ENCODE measurements around the gene ZNF428. TPM values are rescaled to one million over a fixed set of nuclear protein-coding genes. Genes with fewer than 3 reads are reported as not detected.
A peak's percentile ranks its signal among the peaks of the same experiment; 100 is the strongest.

The ZNF428 gene
- polyA plus RNA-seq, 2 donors, result 20.4 to 27.3 TPM

DNA sequence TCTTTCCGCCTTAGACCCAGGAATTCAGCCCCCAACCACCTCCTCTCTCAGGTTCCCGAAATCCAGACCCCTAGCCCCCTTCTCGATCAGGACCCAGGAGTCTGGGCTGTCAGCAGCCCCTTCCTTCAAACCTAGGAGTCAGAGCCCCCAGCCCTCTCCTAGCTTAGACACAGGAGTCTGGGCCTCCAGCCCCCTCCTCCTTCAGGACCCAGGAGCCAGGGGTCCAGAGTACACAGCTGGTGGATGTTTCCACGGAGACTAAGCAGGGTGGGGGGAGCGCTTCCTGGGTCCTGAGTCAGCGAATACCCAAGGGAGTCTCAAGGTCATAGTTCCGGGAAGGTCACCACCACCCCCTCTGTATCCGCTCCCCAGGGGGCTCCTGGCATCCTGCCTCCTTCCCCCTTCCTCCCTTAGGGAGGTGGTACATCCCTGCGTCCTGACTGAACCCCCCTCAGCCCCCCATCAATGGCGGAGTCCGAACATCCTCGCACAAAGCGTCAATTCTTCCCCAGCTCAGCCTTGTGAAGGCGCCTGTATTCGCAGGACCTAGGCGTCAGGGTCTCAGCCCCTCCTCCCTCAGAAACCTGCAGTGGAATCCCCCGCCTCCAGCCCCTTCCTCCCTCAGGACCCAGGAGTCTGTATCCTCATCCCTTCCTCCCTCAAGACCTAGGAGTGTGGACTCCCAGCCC is 15.6 kb upstream of the ZNF428 start:
- 30 to 35% methylated on average over 17 of the region's 17 CpGs for WGBS, 2 donors
- H3K27me3 ChIP-seq (ENCODE audit: control insufficient read depth in 1 of 2, insufficient read depth in 2 of 2, low read length in 2 of 2), result no peaks in the 10 kb centered on the region
- peaks cover 9 to 10% of the 10 kb centered on the region in 2 donors for H3K4me1 ChIP-seq (ENCODE audit: control insufficient read depth in 2 of 2, insufficient read depth in 2 of 2, low read length in 1 of 2)
- no peaks in the 10 kb centered on the region for H3K9me3 ChIP-seq (ENCODE audit: control insufficient read depth in 2 of 2, insufficient read depth in 1 of 2, low read depth in 1 of 2, low read length in 1 of 2)
- no peaks in the 10 kb centered on the region for H3K36me3 ChIP-seq (ENCODE audit: control insufficient read depth in 2 of 2, insufficient read depth in 2 of 2, low read length in 1 of 2)
- no peak overlapping the region for H3K4me3 ChIP-seq (ENCODE audit: low read depth in 1 of 2, low read length in 2 of 2)
- H3K27ac ChIP-seq (ENCODE audit: low read depth in 2 of 2, low read length in 1 of 2), result peak overlapping the region in 1 of 2 donors; percentile 7

DNA sequence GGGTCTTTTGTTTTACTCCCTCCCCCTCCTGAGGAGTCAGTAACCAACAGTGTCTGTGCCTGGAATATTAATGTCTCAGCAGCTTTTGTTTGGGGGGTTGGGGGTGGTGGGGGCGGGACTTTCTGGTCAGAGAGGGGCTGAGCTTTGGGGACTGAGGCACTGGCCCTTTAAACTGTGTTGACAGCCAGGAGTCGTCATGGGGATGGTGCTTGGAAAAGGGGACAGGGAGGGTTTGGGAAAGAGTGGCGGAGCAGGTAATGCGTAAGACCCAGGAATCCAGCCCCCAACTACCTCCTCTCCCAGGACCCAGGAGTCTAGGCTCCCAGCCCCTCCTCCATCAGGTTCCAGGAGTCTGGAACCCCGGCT is 15.1 kb upstream of the ZNF428 start:
- peaks cover 7 to 8% of the 10 kb centered on the region in 2 donors for H3K4me1 ChIP-seq (ENCODE audit: control insufficient read depth in 2 of 2, insufficient read depth in 2 of 2, low read length in 1 of 2)
- H3K27me3 ChIP-seq (ENCODE audit: control insufficient read depth in 1 of 2, insufficient read depth in 2 of 2, low read length in 2 of 2), result no peaks in the 10 kb centered on the region
- H3K9me3 ChIP-seq (ENCODE audit: control insufficient read depth in 2 of 2, insufficient read depth in 1 of 2, low read depth in 1 of 2, low read length in 1 of 2), result no peaks in the 10 kb centered on the region
- H3K4me3 ChIP-seq (ENCODE audit: low read depth in 1 of 2, low read length in 2 of 2), result no peak overlapping the region
- H3K36me3 ChIP-seq (ENCODE audit: control insufficient read depth in 2 of 2, insufficient read depth in 2 of 2, low read length in 1 of 2), result no peaks in the 10 kb centered on the region
- WGBS, 2 donors, result 31 to 37% methylated on average over 5 of the region's 5 CpGs
- peak overlapping the region in 1 of 2 donors; percentile 7 for H3K27ac ChIP-seq (ENCODE audit: low read depth in 2 of 2, low read length in 1 of 2)

DNA sequence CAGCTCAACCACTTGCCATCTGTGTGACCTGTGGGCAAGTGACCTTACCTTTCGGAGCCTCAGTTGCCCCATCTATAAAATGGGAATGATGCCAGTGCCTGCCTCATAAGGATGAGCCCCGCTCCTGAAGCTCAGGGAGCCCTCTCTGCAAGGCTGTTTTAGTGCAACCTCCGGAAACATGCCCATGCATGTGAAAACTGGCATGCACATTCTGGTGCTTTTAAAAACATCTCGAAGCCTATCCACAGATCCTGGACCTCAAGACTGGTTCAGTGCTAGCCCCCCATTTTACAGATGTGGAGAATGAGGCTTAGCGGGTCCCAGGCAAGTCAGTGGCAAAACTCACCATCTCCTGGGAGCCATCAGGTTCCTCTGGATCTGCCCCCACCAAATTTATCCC is 14.6 kb upstream of the ZNF428 start:
- H3K27me3 ChIP-seq (ENCODE audit: control insufficient read depth in 1 of 2, insufficient read depth in 2 of 2, low read length in 2 of 2), result no peaks in the 10 kb centered on the region
- no peaks in the 10 kb centered on the region for H3K9me3 ChIP-seq (ENCODE audit: control insufficient read depth in 2 of 2, insufficient read depth in 1 of 2, low read depth in 1 of 2, low read length in 1 of 2)
- WGBS, 2 donors, result 51 to 67% methylated on average over 5 of the region's 5 CpGs
- peak overlapping the region in 1 of 2 donors; percentile 7 for H3K27ac ChIP-seq (ENCODE audit: low read depth in 2 of 2, low read length in 1 of 2)
- H3K4me3 ChIP-seq (ENCODE audit: low read depth in 1 of 2, low read length in 2 of 2), result no peak overlapping the region
- H3K36me3 ChIP-seq (ENCODE audit: control insufficient read depth in 2 of 2, insufficient read depth in 2 of 2, low read length in 1 of 2), result no peaks in the 10 kb centered on the region
- peaks cover 5 to 8% of the 10 kb centered on the region in 2 donors for H3K4me1 ChIP-seq (ENCODE audit: control insufficient read depth in 2 of 2, insufficient read depth in 2 of 2, low read length in 1 of 2)

DNA sequence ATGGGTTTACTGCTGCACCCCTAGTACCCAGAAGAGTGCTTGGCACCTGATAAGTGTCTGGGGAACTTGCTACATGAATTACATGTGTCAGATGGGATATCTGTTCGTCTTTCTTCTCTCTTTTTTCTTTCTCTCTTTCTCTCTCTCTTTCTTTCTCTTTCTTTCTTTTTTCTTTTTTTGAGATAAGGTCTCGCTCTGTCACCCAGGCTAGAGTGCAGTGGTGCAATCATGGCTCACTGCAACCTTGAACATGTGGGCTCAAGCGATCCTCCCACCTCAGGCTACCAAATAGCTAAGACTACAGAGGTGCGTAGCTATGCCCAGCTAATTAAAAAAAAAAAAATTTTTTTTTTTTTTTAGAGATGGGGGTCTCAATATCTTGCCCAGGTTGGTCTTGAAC is 14.1 kb upstream of the ZNF428 start:
- Histone ChIP-seq H3K4me3 (ENCODE audit: low read depth in 1 of 2, low read length in 2 of 2) (no peak overlapping the region), H3K27me3 (ENCODE audit: control insufficient read depth in 1 of 2, insufficient read depth in 2 of 2, low read length in 2 of 2) (no peaks in the 10 kb centered on the region), H3K4me1 (ENCODE audit: control insufficient read depth in 2 of 2, insufficient read depth in 2 of 2, low read length in 1 of 2) (peaks cover 0 to 8% of the 10 kb centered on the region in 2 donors), H3K36me3 (ENCODE audit: control insufficient read depth in 2 of 2, insufficient read depth in 2 of 2, low read length in 1 of 2) (no peaks in the 10 kb centered on the region), H3K9me3 (ENCODE audit: control insufficient read depth in 2 of 2, insufficient read depth in 1 of 2, low read depth in 1 of 2, low read length in 1 of 2) (no peaks in the 10 kb centered on the region), H3K27ac (ENCODE audit: low read depth in 2 of 2, low read length in 1 of 2) (no peak overlapping the region)
- 84 to 90% methylated on average over 4 of the region's 4 CpGs for whole genome bisulfite sequencing, 2 donors

DNA sequence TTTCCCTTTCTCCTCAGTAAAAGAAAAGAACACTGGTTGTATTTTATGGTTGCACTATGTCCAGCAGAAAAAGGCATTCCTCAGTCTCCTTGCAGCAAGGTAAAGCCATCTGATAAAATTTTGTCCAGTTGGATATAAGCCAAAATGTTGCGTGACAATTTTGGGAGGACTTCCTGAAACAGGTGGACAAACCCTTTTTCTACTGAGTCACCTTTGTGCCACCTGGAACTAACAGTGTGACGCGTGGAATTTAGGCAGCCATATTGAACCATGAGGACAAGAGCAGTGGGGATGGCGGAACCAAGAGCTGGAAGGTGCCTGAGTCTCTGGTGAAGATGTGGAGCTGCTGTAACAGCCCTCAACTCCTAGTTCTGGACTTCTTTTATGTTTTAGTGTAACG is 12.1 kb upstream of the ZNF428 start:
- peaks cover 0 to 8% of the 10 kb centered on the region in 2 donors for H3K4me1 ChIP-seq (ENCODE audit: control insufficient read depth in 2 of 2, insufficient read depth in 2 of 2, low read length in 1 of 2)
- no peaks in the 10 kb centered on the region for H3K27me3 ChIP-seq (ENCODE audit: control insufficient read depth in 1 of 2, insufficient read depth in 2 of 2, low read length in 2 of 2)
- H3K36me3 ChIP-seq (ENCODE audit: control insufficient read depth in 2 of 2, insufficient read depth in 2 of 2, low read length in 1 of 2), result no peaks in the 10 kb centered on the region
- H3K4me3 ChIP-seq (ENCODE audit: low read depth in 1 of 2, low read length in 2 of 2), result no peak overlapping the region
- 86 to 90% methylated on average over 5 of the region's 5 CpGs for WGBS, 2 donors
- H3K27ac ChIP-seq (ENCODE audit: low read depth in 2 of 2, low read length in 1 of 2), result no peak overlapping the region
- H3K9me3 ChIP-seq (ENCODE audit: control insufficient read depth in 2 of 2, insufficient read depth in 1 of 2, low read depth in 1 of 2, low read length in 1 of 2), result no peaks in the 10 kb centered on the region

DNA sequence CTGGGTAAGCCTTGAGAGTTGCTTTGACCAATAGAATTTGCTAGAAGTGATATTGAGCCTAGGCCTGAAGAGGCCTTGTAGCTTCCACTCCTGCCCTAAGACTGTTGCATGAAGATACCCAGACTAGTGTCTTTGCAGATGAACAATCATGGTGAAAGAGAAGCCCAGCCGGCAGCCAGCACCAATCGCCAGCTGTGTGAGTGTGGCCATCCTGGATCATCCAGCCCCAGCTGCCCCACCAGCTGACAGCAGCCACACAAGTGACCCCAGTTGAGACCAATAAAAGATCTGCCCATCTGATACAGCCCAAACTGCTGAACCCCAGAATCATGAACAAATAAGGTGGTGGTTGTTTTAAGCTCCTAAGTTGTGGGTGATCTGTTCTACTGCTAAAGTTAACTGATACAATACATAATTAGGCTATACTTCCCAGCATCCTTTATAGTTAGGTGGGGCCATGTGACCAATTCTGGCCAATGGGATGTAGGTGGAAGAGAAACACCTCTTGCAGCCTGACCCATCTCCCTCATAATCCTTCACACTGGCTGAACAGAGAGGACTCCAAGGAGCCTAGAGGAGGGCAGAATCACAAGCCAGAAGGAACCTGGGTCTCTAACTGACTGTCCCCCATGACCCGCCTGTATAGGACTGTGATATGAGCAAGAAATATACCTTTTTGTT is 9.4 kb upstream of the ZNF428 start:
- no peaks in the 10 kb centered on the region for H3K27me3 ChIP-seq (ENCODE audit: control insufficient read depth in 1 of 2, insufficient read depth in 2 of 2, low read length in 2 of 2)
- H3K36me3 ChIP-seq (ENCODE audit: control insufficient read depth in 2 of 2, insufficient read depth in 2 of 2, low read length in 1 of 2), result no peaks in the 10 kb centered on the region
- H3K4me1 ChIP-seq (ENCODE audit: control insufficient read depth in 2 of 2, insufficient read depth in 2 of 2, low read length in 1 of 2), result peaks cover 0 to 3% of the 10 kb centered on the region in 2 donors
- no peak overlapping the region for H3K4me3 ChIP-seq (ENCODE audit: low read depth in 1 of 2, low read length in 2 of 2)
- H3K9me3 ChIP-seq (ENCODE audit: control insufficient read depth in 2 of 2, insufficient read depth in 1 of 2, low read depth in 1 of 2, low read length in 1 of 2), result no peaks in the 10 kb centered on the region
- no peak overlapping the region for H3K27ac ChIP-seq (ENCODE audit: low read depth in 2 of 2, low read length in 1 of 2)
- 87 to 92% methylated on average over 3 of the region's 3 CpGs for WGBS, 2 donors

DNA sequence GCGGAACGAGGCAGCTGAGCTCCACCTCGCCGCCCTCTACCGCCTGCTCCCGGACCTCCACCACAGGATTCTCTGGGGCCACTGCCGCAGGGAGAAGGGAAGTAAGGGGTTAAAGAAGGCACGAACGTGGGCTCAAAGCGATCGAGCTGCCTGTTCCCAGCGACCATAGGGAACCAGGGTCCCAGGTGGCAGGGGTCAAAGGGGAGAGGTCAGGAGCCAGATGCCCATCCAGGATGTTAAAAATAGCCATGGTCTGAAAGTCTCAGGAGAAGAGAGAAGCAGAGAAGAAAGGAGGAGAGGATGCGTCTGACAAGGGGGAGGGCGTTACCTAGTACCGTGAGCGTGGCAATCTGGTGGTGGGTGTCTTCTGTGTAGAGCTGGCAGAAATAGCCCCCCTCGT is 7.4 kb upstream of the ZNF428 start:
- no peak overlapping the region for H3K4me3 ChIP-seq (ENCODE audit: low read depth in 1 of 2, low read length in 2 of 2)
- H3K4me1 ChIP-seq (ENCODE audit: control insufficient read depth in 2 of 2, insufficient read depth in 2 of 2, low read length in 1 of 2), result peaks cover 0 to 3% of the 10 kb centered on the region in 2 donors
- H3K27ac ChIP-seq (ENCODE audit: low read depth in 2 of 2, low read length in 1 of 2), result no peak overlapping the region
- H3K9me3 ChIP-seq (ENCODE audit: control insufficient read depth in 2 of 2, insufficient read depth in 1 of 2, low read depth in 1 of 2, low read length in 1 of 2), result no peaks in the 10 kb centered on the region
- no peaks in the 10 kb centered on the region for H3K36me3 ChIP-seq (ENCODE audit: control insufficient read depth in 2 of 2, insufficient read depth in 2 of 2, low read length in 1 of 2)
- 63 to 68% methylated on average over 17 of the region's 17 CpGs for WGBS, 2 donors
- H3K27me3 ChIP-seq (ENCODE audit: control insufficient read depth in 1 of 2, insufficient read depth in 2 of 2, low read length in 2 of 2), result no peaks in the 10 kb centered on the region

DNA sequence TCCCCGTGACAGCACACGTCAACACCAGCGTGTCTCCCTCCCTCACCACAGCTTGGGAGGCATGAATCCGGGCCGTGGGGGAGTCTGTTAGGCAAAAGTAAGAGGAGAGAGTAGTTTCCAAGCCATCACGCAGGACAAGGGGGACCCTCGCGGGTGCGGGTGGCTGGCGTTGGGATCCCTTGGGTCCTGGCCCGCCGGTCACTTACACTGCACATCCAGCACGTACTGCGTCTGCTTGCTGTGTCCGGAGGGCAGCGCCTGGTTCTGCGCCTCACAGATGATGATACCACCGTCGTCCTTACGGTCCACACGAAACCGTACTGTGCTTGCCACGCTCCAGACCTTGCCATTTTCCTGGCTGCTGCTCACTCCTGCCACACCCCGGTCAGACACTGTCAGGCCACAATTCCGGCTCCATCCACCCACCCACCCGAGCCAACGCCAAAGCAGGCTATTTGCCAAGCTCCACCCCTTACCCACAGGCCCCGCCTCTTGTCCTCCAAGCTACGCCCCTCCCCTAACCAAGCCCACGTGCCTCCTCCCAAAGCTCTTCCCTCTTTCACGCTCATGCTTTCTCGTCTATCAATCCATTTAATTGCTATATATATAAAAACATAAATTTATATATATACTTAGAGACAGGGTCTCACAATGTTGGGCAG is 6.6 kb upstream of the ZNF428 start:
- Histone ChIP-seq H3K36me3 (ENCODE audit: control insufficient read depth in 2 of 2, insufficient read depth in 2 of 2, low read length in 1 of 2) (no peaks in the 10 kb centered on the region), H3K4me1 (ENCODE audit: control insufficient read depth in 2 of 2, insufficient read depth in 2 of 2, low read length in 1 of 2) (peaks cover 0 to 3% of the 10 kb centered on the region in 2 donors), H3K27ac (ENCODE audit: low read depth in 2 of 2, low read length in 1 of 2) (no peak overlapping the region), H3K4me3 (ENCODE audit: low read depth in 1 of 2, low read length in 2 of 2) (no peak overlapping the region), H3K9me3 (ENCODE audit: control insufficient read depth in 2 of 2, insufficient read depth in 1 of 2, low read depth in 1 of 2, low read length in 1 of 2) (no peaks in the 10 kb centered on the region), H3K27me3 (ENCODE audit: control insufficient read depth in 1 of 2, insufficient read depth in 2 of 2, low read length in 2 of 2) (no peaks in the 10 kb centered on the region)
- WGBS, 2 donors, result 82 to 83% methylated on average over 29 to 32 of the region's 32 CpGs

DNA sequence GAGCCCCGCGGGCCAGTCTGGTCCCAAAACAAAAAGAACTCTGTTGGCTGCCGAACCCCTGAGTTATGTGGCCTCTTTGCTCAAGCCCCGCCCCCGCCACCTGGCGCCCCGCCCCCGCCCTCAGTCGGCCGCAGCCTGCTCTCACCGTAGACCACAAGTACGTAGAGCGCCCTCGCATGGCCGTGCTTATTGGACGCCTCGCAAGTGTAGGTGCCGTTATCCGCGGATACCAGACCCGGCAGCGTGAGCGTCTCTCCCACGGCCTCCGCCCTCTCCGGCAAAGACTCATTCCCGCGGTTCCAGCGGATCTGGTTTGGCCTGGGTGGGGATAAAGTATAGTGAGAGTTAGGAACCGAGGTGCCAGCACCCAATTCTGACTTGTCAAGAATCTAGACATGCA is 5.5 kb upstream of the ZNF428 start:
- 28 to 38% methylated on average over 30 of the region's 30 CpGs for WGBS, 2 donors
- Histone ChIP-seq H3K36me3 (ENCODE audit: control insufficient read depth in 2 of 2, insufficient read depth in 2 of 2, low read length in 1 of 2) (no peaks in the 10 kb centered on the region), H3K27ac (ENCODE audit: low read depth in 2 of 2, low read length in 1 of 2) (peak overlapping the region in 1 of 2 donors; percentile 59), H3K4me1 (ENCODE audit: control insufficient read depth in 2 of 2, insufficient read depth in 2 of 2, low read length in 1 of 2) (peaks cover 2 to 7% of the 10 kb centered on the region in 2 donors), H3K4me3 (ENCODE audit: low read depth in 1 of 2, low read length in 2 of 2) (no peak overlapping the region), H3K9me3 (ENCODE audit: control insufficient read depth in 2 of 2, insufficient read depth in 1 of 2, low read depth in 1 of 2, low read length in 1 of 2) (no peaks in the 10 kb centered on the region), H3K27me3 (ENCODE audit: control insufficient read depth in 1 of 2, insufficient read depth in 2 of 2, low read length in 2 of 2) (no peaks in the 10 kb centered on the region)

Measured in esophagus (tissue), 2 donors.